ENCODE data around the gene MX2.

MX2 gene

DNA sequence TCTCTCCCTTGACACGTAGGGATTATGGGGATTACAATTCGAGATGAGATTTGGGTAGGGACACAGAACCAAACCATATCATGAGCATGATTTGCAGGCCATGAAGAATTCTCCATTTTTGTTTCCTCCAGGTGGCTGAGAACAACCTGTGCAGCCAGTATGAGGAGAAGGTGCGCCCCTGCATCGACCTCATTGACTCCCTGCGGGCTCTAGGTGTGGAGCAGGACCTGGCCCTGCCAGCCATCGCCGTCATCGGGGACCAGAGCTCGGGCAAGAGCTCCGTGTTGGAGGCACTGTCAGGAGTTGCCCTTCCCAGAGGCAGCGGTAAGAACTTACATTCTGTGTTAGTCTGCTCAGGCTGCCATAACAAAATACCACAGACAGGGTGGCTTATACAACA, 73.9 kb downstream of the MX2 start:
- peaks cover 74% of the 10 kb centered on the region for H3K36me3 Mint-ChIP-seq (ENCODE audit: low read depth)
- no peak for ATAC-seq
- H3K27ac Mint-ChIP-seq = no peak overlapping the region
- no peak overlapping the region for H3K4me3 Mint-ChIP-seq
- peaks cover 7% of the 10 kb centered on the region for H3K4me1 Mint-ChIP-seq
- peaks cover 12% of the 10 kb centered on the region for H3K9me3 Mint-ChIP-seq
- no peaks in the 10 kb centered on the region for H3K27me3 Mint-ChIP-seq
- DNase-seq = no peak

DNA sequence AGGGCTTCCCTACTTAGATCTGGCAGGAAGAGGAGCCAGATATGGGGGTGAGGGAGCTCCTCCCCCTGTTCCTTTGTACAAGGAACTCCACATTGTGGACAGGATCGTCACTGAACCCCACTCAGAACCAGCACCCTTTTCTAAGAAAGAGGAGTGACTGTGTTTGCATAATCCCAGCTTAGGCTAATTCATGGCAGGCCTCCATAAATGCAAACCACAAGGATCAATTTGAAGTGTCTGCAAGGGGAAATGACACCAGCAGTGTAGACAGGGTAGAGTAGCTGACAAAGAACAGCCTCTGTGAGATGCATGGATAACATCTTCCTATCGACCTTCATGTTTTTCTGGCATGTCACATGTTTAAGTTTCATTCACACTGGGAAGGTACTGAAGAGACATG, 75.9 kb downstream of the MX2 start:
- Mint-ChIP-seq H3K27me3 (no peaks in the 10 kb centered on the region), H3K36me3 (ENCODE audit: low read depth) (peaks cover 74% of the 10 kb centered on the region), H3K27ac (peak overlapping the region; percentile 0), H3K9me3 (peaks cover 12% of the 10 kb centered on the region), H3K4me3 (no peak overlapping the region), H3K4me1 (peaks cover 2% of the 10 kb centered on the region)
- DNase-seq = no peak
- ATAC-seq = no peak

DNA sequence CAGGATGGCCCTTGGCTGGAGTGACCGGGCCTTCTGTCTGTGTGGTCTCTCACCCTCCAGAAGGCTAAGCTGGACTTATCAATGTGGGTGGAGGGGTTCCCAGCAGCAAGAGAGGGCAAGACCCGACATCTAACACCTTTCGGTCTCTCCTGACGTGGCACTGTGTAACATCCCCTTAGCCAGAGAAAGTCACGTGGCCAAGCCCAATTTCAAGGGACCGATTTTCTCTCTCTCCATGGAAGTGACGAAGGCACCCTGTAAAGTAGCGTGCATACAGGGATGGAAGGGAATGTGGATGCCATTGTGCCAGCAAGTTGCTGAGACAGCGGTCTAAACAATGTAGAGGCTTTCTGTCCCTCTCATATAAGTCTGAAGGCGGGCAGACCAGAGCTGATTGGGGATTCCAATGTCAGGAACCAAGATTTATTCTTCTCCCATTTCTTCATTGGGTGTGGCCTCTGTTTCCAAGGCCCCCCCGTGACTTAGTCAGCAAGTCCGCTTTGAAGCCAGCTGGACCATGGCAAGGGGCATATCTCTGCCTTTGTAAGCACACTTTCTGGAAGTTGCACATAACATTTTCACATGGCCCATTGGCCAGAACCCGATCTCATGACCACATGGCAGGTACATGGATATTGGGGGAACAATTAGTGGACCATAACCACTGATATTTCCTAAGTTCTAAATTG, 76.7 kb downstream of the MX2 start:
- Mint-ChIP-seq H3K4me1 (no peaks in the 10 kb centered on the region), H3K27ac (no peak overlapping the region), H3K36me3 (ENCODE audit: low read depth) (peaks cover 73% of the 10 kb centered on the region), H3K9me3 (peaks cover 12% of the 10 kb centered on the region), H3K4me3 (no peak overlapping the region), H3K27me3 (no peaks in the 10 kb centered on the region)
- DNase-seq (no peak), ATAC-seq (no peak)

DNA sequence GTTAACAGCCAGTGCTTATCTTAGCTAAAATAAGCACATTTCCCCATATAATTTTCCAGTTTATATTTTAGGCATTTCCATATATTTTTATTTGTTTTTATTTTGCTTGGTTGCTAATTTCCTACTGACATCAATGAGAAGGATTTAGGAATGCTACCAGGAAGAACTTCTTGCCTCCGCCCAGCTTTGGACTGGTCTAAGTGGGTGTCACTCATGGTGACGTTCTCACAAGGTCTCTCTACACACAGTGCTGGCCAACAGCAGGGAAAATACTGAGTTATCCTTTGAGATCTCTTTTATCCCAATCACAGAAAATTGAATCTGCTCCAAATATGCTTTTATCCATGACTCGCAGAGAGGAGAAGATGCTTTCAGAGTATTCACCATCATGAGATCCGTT, 77.4 kb downstream of the MX2 start:
- Mint-ChIP-seq H3K36me3 (ENCODE audit: low read depth) (peaks cover 66% of the 10 kb centered on the region), H3K4me1 (no peaks in the 10 kb centered on the region), H3K9me3 (peaks cover 11% of the 10 kb centered on the region), H3K27ac (no peak overlapping the region), H3K27me3 (no peaks in the 10 kb centered on the region), H3K4me3 (no peak overlapping the region)
- DNase-seq (no peak), ATAC-seq (no peak)

DNA sequence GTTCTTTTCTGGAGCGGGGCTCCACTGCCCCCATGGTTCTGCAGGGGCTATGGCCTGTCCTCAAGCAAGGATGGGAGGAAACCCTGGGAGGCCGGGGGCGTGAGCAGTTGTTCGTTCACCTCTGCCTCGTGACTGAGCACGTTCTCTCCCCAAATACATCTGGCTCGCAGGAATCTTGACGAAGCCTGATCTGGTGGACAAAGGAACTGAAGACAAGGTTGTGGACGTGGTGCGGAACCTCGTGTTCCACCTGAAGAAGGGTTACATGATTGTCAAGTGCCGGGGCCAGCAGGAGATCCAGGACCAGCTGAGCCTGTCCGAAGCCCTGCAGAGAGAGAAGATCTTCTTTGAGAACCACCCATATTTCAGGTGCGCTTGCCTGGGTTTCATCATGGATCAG, 79.7 kb downstream of the MX2 start:
- Mint-ChIP-seq H3K27ac (no peak overlapping the region), H3K4me3 (no peak overlapping the region), H3K36me3 (ENCODE audit: low read depth) (peaks cover 56% of the 10 kb centered on the region), H3K9me3 (no peaks in the 10 kb centered on the region), H3K27me3 (no peaks in the 10 kb centered on the region), H3K4me1 (no peaks in the 10 kb centered on the region)
- DNase-seq = no peak
- no peak for ATAC-seq

DNA sequence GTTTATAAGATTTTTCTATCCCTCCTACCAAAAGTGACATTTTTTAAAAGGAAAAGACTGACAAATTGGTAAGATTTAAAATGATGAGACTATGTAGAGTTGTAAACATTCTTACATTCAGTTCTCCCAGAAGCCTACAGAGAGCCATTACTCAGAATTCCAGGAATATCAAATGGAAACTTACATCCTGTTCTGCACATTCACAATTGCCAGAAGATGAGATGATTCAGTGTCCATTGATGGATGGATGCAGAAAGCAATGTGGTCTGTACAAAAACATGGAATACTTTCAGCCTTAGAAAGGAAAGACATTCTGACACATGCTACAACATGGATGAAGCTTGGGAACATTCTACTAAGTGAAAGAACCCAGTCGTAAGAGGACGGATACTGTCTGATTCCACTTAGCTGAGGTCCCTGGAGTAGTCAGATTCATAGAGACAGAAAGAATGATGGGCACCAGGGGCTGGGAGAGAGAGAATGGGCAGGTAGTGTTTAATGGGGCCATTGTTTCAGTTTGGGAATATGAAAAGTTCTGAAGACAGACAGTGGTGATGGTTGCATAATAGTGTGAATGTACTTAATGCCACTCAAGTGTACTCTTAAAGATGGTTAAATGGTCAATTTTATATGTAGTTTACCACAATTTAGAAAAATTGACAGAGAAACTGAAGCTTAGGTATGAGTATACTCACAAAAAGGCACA, 80.8 kb downstream of the MX2 start:
- Mint-ChIP-seq H3K27me3 (no peaks in the 10 kb centered on the region), H3K4me1 (no peaks in the 10 kb centered on the region), H3K27ac (peak overlapping the region; percentile 44), H3K36me3 (ENCODE audit: low read depth) (peaks cover 57% of the 10 kb centered on the region), H3K9me3 (no peaks in the 10 kb centered on the region), H3K4me3 (no peak overlapping the region)
- ATAC-seq (no peak), DNase-seq (no peak)

DNA sequence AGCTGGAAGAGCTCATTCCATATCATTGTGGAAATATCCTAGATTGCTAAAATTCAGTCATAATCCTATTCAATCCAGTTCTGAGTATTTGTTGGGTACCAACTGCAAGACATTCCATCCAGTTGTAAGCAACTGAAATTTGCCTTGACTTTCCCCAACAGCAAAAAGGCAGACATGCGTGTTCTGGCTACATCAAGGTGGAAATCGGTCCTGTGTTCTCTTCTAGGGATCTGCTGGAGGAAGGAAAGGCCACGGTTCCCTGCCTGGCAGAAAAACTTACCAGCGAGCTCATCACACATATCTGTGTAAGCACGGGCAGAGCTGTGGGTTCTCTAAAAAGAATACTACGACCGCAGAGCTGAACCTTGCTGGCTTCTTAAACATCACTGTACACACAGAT, 81.7 kb downstream of the MX2 start:
- Mint-ChIP-seq H3K27me3 (no peaks in the 10 kb centered on the region), H3K27ac (no peak overlapping the region), H3K9me3 (no peaks in the 10 kb centered on the region), H3K4me3 (no peak overlapping the region), H3K4me1 (no peaks in the 10 kb centered on the region), H3K36me3 (ENCODE audit: low read depth) (peaks cover 54% of the 10 kb centered on the region)
- DNase-seq = no peak
- ATAC-seq = no peak

DNA sequence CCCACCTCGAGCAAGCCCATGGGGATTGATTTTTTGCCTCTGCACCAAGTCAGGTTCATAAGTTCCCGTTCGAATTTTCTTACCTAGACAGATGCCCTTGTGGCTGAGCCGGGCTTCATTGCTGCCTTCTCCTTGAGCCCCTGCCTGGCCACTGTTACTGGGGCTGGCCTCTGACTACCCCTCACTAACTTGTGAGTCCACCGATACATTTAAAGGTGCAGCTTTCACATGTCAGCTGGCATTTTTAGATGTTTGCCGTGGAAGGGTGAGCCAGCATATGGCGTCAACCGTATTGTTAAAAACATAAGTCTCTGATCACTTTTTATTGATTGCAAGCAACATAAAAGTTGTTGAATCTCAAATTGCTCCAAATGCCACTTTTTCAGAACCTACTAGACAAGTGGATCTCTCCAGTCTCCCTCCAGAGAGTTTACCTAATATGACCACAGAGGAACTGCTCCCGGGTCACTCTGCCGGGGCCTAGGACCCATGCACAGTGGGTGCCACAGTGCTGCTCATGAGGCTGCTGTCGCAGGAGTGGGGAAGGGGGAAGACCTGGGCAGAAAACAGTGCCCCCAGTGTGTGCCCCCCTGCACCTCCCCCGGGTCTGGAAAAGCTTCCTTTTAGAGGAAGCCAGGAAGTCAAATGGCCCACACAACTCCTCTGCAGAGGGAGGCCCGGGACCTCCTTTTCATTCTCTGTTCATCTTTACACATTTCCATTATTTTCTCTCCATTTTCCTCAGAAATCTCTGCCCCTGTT, 83.1 kb downstream of the MX2 start:
- H3K4me3 Mint-ChIP-seq = no peak overlapping the region
- no peaks in the 10 kb centered on the region for H3K9me3 Mint-ChIP-seq
- ATAC-seq = no peak
- H3K27me3 Mint-ChIP-seq = no peaks in the 10 kb centered on the region
- H3K4me1 Mint-ChIP-seq = no peaks in the 10 kb centered on the region
- no peak for DNase-seq
- H3K36me3 Mint-ChIP-seq (ENCODE audit: low read depth) = peaks cover 54% of the 10 kb centered on the region
- H3K27ac Mint-ChIP-seq = peak overlapping the region; percentile 18

DNA sequence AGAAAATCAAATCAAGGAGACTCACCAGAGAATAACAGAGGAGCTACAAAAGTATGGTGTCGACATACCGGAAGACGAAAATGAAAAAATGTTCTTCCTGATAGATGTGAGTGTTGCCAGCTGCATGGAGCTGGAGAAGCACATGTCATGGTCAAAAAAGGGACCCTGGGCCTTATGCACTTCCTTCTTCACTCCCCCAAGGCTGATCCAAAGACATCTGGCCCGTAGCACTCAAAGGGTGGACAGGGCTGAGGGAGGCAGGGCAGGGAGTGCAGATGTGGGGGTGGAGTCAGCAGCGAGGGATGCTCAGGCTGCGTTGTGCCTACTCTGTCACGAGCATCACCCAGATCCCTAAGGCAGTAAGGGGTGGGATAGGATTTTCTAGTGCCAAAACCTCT, 83.6 kb downstream of the MX2 start:
- Mint-ChIP-seq H3K4me3 (no peak overlapping the region), H3K9me3 (no peaks in the 10 kb centered on the region), H3K4me1 (no peaks in the 10 kb centered on the region), H3K36me3 (ENCODE audit: low read depth) (peaks cover 55% of the 10 kb centered on the region), H3K27ac (peak overlapping the region; percentile 39), H3K27me3 (no peaks in the 10 kb centered on the region)
- ATAC-seq (no peak), DNase-seq (no peak)

DNA sequence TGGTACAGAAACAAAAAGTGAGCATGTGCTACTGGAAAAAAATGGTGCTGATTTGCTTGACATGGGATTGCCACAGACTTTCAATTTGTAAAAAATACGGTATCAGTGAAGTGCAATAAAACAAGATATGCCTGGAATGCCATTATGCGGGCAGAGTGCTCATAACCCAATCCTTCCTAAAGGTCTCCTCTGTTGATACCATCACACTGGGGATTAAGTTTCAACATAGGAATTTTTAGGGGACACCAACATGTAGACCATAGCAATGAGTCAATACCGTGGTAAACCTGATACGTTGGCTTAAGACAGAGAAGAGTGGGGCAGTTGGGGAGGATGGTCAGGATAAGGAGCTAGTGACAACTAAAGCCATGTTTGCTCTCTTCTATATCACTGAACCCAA, 84.8 kb downstream of the MX2 start:
- Mint-ChIP-seq H3K4me1 (no peaks in the 10 kb centered on the region), H3K36me3 (ENCODE audit: low read depth) (peaks cover 51% of the 10 kb centered on the region), H3K27me3 (no peaks in the 10 kb centered on the region), H3K9me3 (no peaks in the 10 kb centered on the region), H3K27ac (no peak overlapping the region), H3K4me3 (no peak overlapping the region)
- no peak for DNase-seq
- ATAC-seq = no peak

DNA sequence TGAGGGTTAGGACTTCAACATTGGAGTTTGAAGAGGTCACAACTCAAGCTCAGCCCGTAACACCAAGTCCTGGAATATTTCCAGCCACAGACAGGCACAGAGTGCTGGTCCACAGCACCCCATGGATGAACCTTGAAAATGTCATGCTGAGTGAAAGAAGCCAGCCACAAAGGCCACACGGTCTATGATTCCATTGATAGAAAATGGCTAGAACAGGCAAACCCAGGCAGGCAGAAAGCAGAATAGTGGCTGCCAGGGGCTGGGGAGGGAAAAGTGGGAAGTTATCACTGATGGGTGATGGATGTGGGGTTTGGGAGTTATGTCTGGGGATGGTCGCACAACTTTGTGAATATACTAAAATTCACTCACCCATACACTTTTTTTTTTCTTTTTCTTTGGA, 85.5 kb downstream of the MX2 start:
- no peak for DNase-seq
- no peak overlapping the region for H3K27ac Mint-ChIP-seq
- peaks cover 45% of the 10 kb centered on the region for H3K36me3 Mint-ChIP-seq (ENCODE audit: low read depth)
- H3K4me3 Mint-ChIP-seq = no peak overlapping the region
- H3K27me3 Mint-ChIP-seq = no peaks in the 10 kb centered on the region
- ATAC-seq = no peak
- no peaks in the 10 kb centered on the region for H3K9me3 Mint-ChIP-seq
- H3K4me1 Mint-ChIP-seq = no peaks in the 10 kb centered on the region

DNA sequence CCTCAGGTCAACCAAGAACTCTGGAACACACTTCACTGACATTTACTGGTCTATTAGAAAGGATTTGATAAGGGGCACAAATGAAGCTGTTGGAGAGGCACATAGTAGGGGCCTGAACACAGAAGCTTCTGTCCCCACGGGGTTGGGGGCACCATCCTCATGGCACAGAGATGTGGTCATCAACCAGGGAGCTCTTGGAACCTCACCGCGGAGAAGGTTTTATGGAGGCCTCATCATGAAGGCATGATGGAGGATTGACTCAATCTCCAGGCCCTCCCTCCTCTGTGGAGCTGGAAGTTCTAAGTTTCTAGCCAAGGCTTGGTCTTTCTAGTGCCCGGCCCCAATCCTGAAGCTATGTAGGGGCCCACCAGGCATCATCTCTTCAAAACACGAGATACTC, 87.8 kb downstream of the MX2 start:
- no peaks in the 10 kb centered on the region for H3K4me1 Mint-ChIP-seq
- no peak for ATAC-seq
- H3K4me3 Mint-ChIP-seq = no peak overlapping the region
- no peaks in the 10 kb centered on the region for H3K9me3 Mint-ChIP-seq
- peaks cover 39% of the 10 kb centered on the region for H3K36me3 Mint-ChIP-seq (ENCODE audit: low read depth)
- no peak overlapping the region for H3K27ac Mint-ChIP-seq
- no peaks in the 10 kb centered on the region for H3K27me3 Mint-ChIP-seq
- DNase-seq = no peak

DNA sequence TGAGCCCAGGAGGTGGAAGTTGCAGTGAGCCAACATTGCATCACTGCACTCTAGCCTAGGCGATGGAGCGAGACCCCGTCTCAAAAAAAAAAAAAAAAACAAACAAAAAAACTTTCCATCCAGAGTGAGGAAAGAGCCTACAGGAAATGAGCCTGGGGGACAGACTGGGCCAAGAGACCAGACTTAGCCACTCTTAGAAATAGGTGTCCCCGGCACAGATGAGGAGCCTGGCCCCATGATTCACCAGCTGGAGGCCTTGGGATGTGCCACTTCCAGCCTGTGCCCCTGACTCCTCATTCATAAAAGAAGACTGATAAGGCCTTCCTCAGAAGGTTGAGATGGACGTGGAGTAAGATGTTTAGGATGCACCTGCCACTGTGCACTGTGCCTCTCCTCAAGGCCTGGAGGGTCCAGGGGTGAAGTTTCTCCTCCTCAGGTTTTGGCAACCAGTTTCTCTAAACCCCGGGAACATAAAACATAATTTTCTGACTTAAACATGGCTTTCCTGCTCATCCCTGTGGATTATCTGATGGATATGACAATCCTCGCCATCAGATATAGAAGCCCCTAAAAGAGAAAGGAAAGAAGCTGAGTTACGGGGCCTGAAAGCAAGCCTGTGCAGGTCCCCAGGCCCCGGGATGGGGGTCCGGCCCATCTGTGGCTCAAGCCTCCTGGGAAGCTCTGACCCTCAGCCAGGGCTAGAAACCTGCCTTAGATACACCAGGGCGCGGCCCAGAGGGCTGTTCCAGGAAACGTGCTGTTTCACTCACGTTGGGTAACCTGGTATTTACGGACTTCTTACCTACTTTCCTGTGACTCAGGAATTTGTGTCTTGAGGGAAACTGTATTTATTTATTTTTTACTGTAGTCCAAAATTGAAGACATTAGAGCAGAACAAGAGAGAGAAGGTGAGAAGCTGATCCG, 90.2 kb downstream of the MX2 start:
- Mint-ChIP-seq H3K4me1 (no peaks in the 10 kb centered on the region), H3K27me3 (no peaks in the 10 kb centered on the region), H3K4me3 (no peak overlapping the region), H3K36me3 (ENCODE audit: low read depth) (peaks cover 22% of the 10 kb centered on the region), H3K27ac (no peak overlapping the region), H3K9me3 (no peaks in the 10 kb centered on the region)
- no peak for DNase-seq
- ATAC-seq = no peak

DNA sequence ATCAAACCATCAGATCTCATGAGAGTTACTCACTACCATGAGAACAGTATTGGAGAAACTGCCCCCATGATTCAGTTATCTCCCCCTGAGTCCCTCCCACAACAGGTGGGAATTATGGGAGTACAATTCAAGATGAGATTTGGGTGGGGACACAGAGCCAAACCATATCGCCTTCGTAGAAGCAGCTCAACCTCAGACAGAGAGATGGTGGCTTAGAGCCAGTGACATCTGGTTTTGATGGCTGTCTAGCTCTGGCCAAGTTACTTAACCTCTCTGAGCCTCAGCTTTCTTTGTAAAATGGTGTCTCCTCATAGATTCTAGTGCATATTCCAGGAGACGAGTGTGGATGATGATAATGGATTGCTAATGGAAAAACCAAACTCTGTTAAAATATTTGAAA, 91.4 kb downstream of the MX2 start:
- Mint-ChIP-seq H3K36me3 (ENCODE audit: low read depth) (peaks cover 14% of the 10 kb centered on the region), H3K27me3 (no peaks in the 10 kb centered on the region), H3K27ac (peak overlapping the region; percentile 18), H3K4me3 (no peak overlapping the region), H3K9me3 (no peaks in the 10 kb centered on the region), H3K4me1 (no peaks in the 10 kb centered on the region)
- ATAC-seq (no peak), DNase-seq (no peak)

Data from activated naive CD8-positive, alpha-beta T cell treated with anti-CD3 and anti-CD28 coated beads, Interleukin-2, amount 50 U/mL, for 24 hours (primary cell).